HAP-1 (cell line): ENCODE results near the gene ITFG1.

ENCODE experiments used
- DNase-seq, 2 experiments: peaks; one replicate each; pipeline ENCODE4 v3.0.0-alpha.2; 2016 to 2020; ENCODE audit warnings: low spot score in 2 of 2
- H3K27me3 ChIP-seq: fragments of 250-450 bp; sonication (Bioruptor Pico); 2 replicates; pipeline ENCODE4 v1.5.1; 2020; ENCODE audit warnings: low read depth, mild to moderate bottlenecking, moderate library complexity
- H3K36me3 ChIP-seq: fragments of 250-450 bp; sonication (Bioruptor Pico); replicated peaks from 2 replicates; pipeline ENCODE4 v1.5.1; 2020; ENCODE audit warnings: mild to moderate bottlenecking
- H3K4me1 ChIP-seq: fragments of 250-450 bp; sonication (Bioruptor Pico); 2 replicates; pipeline ENCODE4 v1.5.1; 2020; ENCODE audit warnings: mild to moderate bottlenecking
- H3K4me3 ChIP-seq: fragments of 250-450 bp; sonication (Bioruptor Pico); 2 replicates; pipeline ENCODE4 v1.5.1; 2020; ENCODE audit warnings: mild to moderate bottlenecking, moderate library complexity
- H3K9me3 ChIP-seq: fragments of 250-450 bp; sonication (Bioruptor Pico); 2 replicates; pipeline ENCODE4 v1.5.1; 2020; ENCODE audit warnings: mild to moderate bottlenecking, moderate library complexity
- in situ Hi-C: fragments of 300-500 bp; cut with MboI; formaldehyde crosslinking; loops from 3 replicates; pipeline ENCODE4 v1.14.3; 2020; ENCODE audit warnings: low sequenced_read_pairs, inconsistent platforms, mixed read lengths

The ITFG1 gene

DNA sequence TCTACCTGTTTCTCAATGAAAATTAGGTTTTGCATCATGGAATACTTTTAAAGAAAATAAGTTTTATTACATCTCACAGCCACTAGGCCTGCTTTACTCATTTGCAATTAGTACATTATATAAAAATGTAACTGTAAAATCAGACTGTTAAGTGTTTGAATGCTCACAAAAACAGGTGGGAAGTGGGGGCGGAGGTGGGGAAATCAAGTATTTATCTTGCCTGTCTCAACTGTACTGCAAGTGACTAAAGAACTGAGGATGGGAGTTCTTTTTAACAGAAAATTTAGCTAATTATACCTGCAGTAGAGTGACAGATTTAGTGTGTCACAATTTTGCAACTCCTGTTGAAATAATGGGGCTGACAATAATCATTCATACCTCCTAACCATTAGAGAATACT lies 34.1 kb downstream of the ITFG1 start:
- in situ Hi-C loops = no loop called here
- Histone ChIP-seq H3K36me3 (peaks cover 10% of the 10 kb centered on the region), H3K4me3 (no peak overlapping the region), H3K27me3 (no peaks in the 10 kb centered on the region), H3K4me1 (no peaks in the 10 kb centered on the region), H3K9me3 (no peaks in the 10 kb centered on the region)
- no peak for DNase-seq

DNA sequence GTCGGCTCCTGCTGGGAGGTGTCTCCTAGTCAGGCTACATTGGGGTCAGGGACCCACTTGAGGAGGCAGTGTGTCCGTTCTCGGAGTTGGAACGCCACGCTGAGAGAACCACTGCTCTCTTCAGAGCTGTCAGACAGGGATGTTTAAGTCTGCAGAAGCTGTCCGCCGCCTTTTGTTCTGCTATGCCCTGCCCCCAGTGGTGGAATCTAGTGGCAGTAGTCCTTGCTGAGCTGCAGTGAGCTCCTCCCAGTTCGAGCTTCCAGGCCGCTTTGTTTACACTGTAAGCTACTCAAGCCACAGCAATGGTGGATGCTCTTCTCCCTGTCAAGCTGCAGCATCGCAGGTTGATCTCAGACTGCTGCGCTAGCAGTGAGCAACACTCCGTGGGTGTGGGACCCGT lies 36.0 kb downstream of the ITFG1 start:
- H3K4me3 ChIP-seq = no peak overlapping the region
- no peaks in the 10 kb centered on the region for H3K9me3 ChIP-seq
- no peaks in the 10 kb centered on the region for H3K4me1 ChIP-seq
- H3K27me3 ChIP-seq = no peaks in the 10 kb centered on the region
- H3K36me3 ChIP-seq = peaks cover 10% of the 10 kb centered on the region
- in situ Hi-C loops = no loop called here
- peak in 1 of 2 experiments; percentile 18 for DNase-seq

DNA sequence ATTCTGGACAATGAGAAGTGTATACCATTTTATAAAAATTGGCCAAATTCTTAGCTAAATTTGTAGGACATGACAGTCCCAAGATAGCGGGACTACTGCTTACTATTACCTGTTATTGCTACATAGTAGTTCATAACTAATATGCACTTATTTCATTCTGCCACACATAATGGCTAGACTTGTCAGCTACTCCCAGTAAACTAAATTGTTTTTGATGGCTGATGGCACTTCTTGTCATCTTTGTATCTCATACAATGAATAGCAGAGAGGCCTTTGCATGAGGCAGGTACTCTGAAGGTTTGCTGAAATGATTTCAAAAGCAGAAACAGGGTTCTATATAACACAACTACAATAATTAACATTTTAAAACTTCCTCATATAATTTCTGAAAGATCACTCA lies 44.0 kb downstream of the ITFG1 start:
- in situ Hi-C loops = no loop called here
- DNase-seq = no peak
- H3K27me3 ChIP-seq = no peaks in the 10 kb centered on the region
- H3K9me3 ChIP-seq = no peaks in the 10 kb centered on the region
- no peaks in the 10 kb centered on the region for H3K36me3 ChIP-seq
- H3K4me3 ChIP-seq = no peak overlapping the region
- H3K4me1 ChIP-seq = peaks cover 15% of the 10 kb centered on the region

DNA sequence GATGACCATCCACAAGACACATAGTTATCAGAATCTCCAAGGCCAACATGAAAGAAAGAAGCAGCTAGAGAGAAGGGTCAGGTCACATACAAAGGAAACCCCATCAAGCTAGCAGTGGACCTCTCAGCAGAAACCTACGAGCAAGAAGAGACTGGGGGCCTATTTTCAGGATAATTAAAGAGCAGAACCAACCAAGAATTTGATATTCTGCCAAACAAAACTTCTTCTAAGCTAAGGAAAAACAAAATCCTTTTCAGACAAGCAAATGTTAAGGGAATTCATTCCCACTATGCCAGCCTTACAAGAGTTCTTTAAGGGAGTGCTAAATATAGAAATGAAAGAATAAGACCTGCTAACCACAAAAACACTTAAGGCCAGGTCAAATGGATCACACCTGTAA lies 47.8 kb downstream of the ITFG1 start:
- H3K36me3 ChIP-seq = no peaks in the 10 kb centered on the region
- in situ Hi-C loops = no loop called here
- no peak for DNase-seq
- peaks cover 5% of the 10 kb centered on the region for H3K4me1 ChIP-seq
- H3K9me3 ChIP-seq = no peaks in the 10 kb centered on the region
- H3K4me3 ChIP-seq = no peak overlapping the region
- no peaks in the 10 kb centered on the region for H3K27me3 ChIP-seq

DNA sequence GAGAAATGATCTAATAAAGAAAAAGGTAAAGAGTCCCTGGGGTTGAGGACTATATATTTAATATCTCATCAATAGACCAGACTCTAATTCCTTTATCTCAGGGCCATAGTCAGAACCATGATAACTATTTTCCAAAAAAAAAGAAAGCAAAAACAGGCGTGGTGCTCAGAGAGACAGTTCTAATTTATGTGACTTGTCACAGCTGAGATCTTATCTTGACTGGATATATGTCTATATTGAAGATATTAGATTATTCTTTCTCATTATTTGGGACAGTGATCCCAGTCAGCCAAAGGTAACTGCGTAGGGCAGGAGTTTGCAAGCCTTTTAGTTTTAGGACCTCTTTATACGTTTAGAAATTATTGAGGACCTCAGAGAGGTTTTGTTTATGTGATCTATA lies 52.4 kb downstream of the ITFG1 start:
- no peaks in the 10 kb centered on the region for H3K4me1 ChIP-seq
- H3K27me3 ChIP-seq = no peaks in the 10 kb centered on the region
- H3K36me3 ChIP-seq = no peaks in the 10 kb centered on the region
- no peak overlapping the region for H3K4me3 ChIP-seq
- no peaks in the 10 kb centered on the region for H3K9me3 ChIP-seq
- in situ Hi-C loops = no loop called here
- DNase-seq = no peak

DNA sequence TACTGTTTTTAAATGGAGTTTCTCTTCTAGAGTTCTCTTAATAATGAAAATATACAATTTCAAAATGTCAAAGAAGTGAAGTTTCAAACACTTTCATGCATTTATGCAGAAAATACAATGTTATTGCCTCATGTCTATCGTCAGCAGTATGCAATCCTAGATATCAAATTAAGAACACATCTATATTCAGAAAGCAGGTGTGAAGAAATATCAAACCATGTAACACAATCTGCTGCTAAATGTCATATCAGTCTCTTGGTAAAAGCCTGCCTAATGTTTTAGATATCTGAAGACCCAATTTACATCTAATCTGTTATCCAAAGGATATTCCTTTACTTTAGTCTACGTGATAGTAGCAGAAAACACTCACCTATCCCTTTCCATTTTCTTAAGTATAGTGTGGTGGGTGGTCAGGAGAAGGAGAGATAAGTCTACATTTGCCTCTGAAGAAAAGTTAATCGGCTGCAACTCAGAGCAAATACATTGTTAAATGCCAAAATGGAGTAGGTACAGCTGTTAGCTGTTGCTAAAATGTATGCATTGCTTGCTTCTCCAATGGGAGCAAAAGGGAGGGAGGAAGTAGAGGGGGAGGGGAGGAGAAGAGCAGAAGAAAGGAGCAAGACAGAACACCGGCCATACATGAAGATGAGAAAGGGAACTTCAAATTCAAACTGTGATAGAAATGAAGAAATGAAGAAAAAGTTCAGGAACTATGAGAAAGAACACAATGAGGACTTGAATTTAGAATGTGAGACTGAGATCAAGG lies 64.9 kb downstream of the ITFG1 start:
- no peaks in the 10 kb centered on the region for H3K27me3 ChIP-seq
- no peak overlapping the region for H3K4me3 ChIP-seq
- no peaks in the 10 kb centered on the region for H3K9me3 ChIP-seq
- in situ Hi-C loops = no loop called here
- peaks cover 9% of the 10 kb centered on the region; the same call in 1 of the 2 replicates for H3K36me3 ChIP-seq
- DNase-seq = no peak
- H3K4me1 ChIP-seq = no peaks in the 10 kb centered on the region

DNA sequence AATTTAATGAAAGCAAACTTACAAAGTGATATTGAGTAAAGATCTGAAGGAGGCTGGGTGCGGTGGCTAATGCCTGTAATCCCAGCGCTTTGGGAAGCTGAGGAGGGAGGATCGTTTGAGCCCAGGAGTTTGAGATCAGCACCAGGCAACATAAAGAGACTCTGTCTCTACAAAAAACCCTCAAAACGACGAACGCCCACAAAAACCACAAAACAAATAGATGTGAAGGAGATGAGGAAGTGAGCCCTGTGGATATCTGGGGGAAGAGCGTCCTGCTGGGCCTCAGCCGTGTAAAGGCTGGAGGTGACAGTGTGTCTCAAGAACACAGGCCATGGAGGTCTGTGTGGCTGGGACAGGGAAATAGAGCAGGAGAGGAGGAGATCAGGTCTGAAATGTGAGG lies 68.8 kb downstream of the ITFG1 start:
- in situ Hi-C loops = no loop called here
- Histone ChIP-seq H3K4me3 (no peak overlapping the region), H3K9me3 (no peaks in the 10 kb centered on the region), H3K27me3 (no peaks in the 10 kb centered on the region), H3K36me3 (peaks cover 9% of the 10 kb centered on the region; the same call in 1 of the 2 replicates), H3K4me1 (no peaks in the 10 kb centered on the region)
- DNase-seq = no peak

DNA sequence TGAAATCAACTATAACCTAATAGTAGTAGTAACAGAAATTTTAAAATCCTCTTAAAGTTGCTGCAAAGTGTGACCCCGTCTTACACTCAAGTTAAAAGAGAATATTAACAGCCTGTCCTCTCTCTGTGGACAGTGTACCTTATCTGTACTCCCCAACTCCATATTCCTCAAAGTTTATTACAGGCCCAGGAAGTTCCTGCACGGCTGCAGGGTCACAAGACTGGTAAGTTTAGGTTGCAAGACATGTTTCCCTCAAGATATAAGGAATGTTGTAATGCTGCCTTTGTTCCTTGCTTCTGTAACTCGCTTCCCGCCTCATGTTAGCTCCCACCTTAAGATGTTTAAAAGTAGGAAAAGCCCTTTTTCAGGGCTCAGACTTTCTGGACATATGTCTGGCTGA lies 72.2 kb downstream of the ITFG1 start:
- Histone ChIP-seq H3K36me3 (no peaks in the 10 kb centered on the region), H3K4me3 (no peak overlapping the region), H3K4me1 (no peaks in the 10 kb centered on the region), H3K9me3 (no peaks in the 10 kb centered on the region), H3K27me3 (no peaks in the 10 kb centered on the region)
- in situ Hi-C loops = no loop called here
- no peak for DNase-seq

DNA sequence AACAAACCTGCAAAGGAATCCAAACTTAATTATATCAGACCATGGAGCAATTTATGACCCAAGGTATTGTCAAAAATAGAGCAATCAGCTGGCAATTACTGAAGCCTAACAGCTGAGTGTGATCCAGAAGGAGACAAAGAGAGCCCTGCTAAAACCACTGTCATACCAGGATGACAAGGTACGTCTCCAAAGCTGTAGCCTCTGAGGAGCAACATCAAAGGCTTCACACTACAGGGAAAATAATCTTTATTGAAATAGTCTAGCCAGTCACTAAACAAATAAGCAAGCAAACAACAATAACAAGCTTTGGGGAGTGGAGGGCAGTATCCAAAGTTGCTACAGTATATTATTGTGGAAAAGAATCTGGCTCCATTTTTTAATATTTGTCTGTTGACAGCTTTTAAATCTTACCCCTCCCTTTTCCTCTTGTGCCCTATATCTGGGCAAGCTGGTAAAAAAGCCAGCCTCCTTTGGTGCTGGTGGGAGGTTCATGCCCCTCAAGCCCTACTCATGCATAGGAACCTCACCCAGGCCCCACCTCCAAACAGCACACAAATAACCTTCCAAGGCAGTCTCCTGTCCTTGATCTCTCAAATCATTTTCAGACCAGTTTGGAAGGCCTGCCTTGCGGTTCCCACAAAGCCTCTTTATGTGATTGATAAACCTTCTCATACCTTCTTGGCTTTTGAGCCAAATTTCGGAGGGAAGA lies 73.7 kb downstream of the ITFG1 start:
- DNase-seq = peak in 1 of 2 experiments; percentile 3
- in situ Hi-C loops = no loop called here
- no peaks in the 10 kb centered on the region for H3K27me3 ChIP-seq
- H3K36me3 ChIP-seq = no peaks in the 10 kb centered on the region
- no peaks in the 10 kb centered on the region for H3K9me3 ChIP-seq
- no peak overlapping the region for H3K4me3 ChIP-seq
- H3K4me1 ChIP-seq = no peaks in the 10 kb centered on the region

DNA sequence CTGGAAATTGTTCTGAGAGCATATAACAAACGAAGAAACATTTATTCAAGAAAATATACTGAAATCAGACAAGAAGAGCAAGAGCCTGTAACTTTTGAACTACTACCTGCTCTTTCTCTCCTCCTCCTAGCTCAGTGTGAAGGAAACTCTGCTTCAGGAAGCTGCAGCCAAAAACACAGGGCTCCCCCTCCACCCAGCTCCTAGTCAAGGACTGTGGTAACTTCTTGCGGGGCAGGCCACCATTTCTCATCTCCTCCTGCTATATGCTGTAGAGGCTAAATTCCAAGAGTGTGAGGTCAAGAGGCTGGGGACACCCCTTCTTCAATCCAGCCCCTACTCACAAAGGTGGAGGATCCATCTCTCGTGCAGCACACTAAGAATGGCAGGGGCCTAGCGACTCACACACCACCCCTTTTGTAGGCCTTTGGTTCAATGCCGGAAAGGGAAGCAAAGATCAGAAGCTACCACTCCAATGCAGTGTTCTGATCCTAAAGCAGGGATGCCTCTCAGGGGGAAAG lies 74.6 kb downstream of the ITFG1 start:
- no peak for DNase-seq
- H3K4me1 ChIP-seq = no peaks in the 10 kb centered on the region; the same call in 1 of the 2 replicates
- H3K27me3 ChIP-seq = no peaks in the 10 kb centered on the region
- in situ Hi-C loops = no loop called here
- H3K36me3 ChIP-seq = no peaks in the 10 kb centered on the region
- no peak overlapping the region for H3K4me3 ChIP-seq
- H3K9me3 ChIP-seq = no peaks in the 10 kb centered on the region

DNA sequence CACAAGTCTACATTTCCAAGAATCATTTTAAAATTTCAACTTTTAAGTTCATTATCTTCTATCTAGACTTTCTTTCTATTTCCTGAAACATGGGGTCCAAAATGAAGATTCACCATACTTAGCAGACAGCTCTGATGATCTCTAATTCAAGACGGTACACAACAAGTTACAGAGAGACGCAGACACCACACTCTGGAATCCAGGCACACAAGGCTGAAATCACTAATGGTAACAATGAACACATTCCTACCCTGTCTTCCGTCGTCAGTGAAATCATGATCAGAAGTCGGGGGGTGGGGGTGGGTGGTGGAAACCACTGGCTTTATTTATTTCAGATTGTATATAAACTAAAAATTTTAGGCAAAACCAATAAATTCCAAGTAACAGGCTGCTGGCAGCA lies 78.5 kb downstream of the ITFG1 start:
- H3K4me3 ChIP-seq = no peak overlapping the region
- no peaks in the 10 kb centered on the region for H3K36me3 ChIP-seq
- in situ Hi-C loops = no loop called here

DNA sequence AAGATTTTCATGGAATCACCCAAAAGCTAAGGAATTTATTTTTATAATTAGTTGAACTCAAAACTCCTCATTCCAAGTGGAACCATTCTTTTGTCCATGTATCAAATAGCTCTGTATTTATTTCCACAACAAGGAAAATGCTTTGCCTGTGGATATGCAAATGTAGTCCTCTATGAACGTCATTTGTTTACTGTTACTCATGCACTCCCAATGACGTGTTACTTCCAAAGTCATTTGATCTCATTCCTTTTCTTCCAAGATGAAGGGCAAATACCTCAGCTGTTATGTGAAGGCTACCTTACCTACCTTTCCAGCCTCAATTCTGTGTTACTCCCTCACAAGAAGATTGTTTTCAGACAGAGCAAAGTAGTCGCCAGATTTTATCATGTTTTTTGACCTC lies 83.7 kb downstream of the ITFG1 start:
- Histone ChIP-seq H3K4me3 (no peak overlapping the region), H3K9me3 (no peaks in the 10 kb centered on the region), H3K27me3 (no peaks in the 10 kb centered on the region), H3K4me1 (peaks cover 20% of the 10 kb centered on the region), H3K36me3 (peaks cover 5% of the 10 kb centered on the region; the same call in 1 of the 2 replicates)
- in situ Hi-C loops = no loop called here
- peak in 1 of 2 experiments; percentile 27 for DNase-seq

More for the DNA sequence above, 78.5 kb downstream of the ITFG1 start:
- peaks cover 15% of the 10 kb centered on the region for H3K4me1 ChIP-seq
- no peak for DNase-seq
- H3K9me3 ChIP-seq = no peaks in the 10 kb centered on the region
- H3K27me3 ChIP-seq = no peaks in the 10 kb centered on the region

DNA sequence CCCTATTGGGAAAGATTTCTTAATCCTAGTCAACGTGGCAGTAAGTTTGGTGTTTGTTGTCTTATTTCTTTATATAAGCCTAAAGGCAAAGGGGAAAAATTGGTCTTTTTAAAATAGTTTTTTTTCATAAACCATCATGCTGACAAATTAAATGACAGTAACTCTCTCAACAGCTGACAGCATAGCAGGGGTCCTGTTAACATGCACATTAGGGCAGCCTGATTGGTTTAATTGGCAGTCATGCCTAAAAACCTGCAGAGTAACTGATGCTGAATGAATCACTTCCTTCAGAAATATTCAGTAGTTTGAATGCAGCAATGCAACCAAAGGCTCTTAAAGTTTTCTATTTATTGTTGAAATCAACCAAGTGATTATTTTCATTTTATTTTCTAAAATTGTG lies 85.4 kb downstream of the ITFG1 start:
- Histone ChIP-seq H3K36me3 (peaks cover 5% of the 10 kb centered on the region; the same call in 1 of the 2 replicates), H3K9me3 (no peaks in the 10 kb centered on the region), H3K4me3 (no peak overlapping the region), H3K27me3 (no peaks in the 10 kb centered on the region), H3K4me1 (peaks cover 13% of the 10 kb centered on the region)
- DNase-seq = no peak
- in situ Hi-C loops = no loop called here

DNA sequence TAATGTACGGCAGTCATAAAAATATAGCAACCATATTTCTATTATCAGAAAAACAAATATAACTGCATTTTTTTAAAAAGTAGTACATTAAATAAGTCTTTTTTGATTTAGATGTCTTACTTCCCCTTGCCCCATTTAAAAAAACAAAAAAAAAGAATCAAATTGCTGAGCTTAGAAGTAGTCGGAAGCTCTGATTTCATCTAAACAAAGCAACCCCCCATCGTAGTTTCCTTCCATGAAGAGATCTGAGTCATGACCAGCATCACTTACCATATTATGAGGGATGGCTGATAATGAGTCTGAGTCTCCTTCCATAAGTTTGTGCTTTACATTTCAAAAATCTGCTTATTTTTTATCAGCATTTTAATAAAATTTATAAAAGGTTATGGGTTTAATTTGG lies 86.2 kb downstream of the ITFG1 start:
- in situ Hi-C loops = no loop called here
- no peaks in the 10 kb centered on the region for H3K27me3 ChIP-seq
- no peak for DNase-seq
- H3K36me3 ChIP-seq = peaks cover 5% of the 10 kb centered on the region; the same call in 1 of the 2 replicates
- H3K9me3 ChIP-seq = no peaks in the 10 kb centered on the region
- H3K4me1 ChIP-seq = peaks cover 13% of the 10 kb centered on the region
- no peak overlapping the region for H3K4me3 ChIP-seq
